Measurements from ENCODE around the gene MRPL49.

MRPL49 gene

DNA sequence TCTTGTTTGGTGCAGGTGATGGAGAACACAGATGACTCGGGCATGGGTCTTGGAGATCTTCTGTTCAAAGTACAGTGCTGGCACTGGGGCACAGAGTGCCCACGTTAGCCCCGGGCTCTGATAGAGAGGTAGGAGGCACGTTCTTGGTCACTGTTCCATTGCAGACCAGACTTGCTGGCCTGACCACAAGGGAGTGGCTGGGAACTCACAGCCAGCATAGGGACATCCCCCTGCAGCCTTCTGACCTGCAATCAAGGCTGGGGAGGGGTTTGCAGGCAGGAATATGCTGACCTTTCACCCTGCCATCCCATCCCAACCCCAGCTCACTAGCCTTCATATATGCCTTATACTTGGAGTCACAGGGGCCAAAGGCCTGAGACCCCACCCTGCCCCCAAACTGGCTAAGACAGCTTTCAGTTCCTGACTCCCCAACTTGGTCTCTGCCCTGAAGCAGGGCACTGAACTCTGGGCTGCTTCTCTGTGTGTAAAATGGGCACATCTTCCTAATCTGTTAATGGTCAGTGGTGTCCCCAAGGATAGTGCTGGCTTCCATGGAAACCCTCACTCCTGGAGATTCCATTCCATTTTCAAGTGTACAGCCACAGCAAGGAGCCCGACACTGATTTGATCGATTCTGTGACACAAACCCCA lies 4.6 kb downstream of the MRPL49 start:
- Histone ChIP-seq H3K36me3 (peaks cover 9% of the 10 kb centered on the region; the same call in 1 of the 2 replicates), H3K4me1 (no peaks in the 10 kb centered on the region), H3K27me3 (no peaks in the 10 kb centered on the region), H3K9me3 (no peaks in the 10 kb centered on the region), H3K4me3 (ENCODE audit: low read depth, low read length) (no peak overlapping the region)
- no peak for DNase-seq
- TF ChIP-seq, protein P1, sequence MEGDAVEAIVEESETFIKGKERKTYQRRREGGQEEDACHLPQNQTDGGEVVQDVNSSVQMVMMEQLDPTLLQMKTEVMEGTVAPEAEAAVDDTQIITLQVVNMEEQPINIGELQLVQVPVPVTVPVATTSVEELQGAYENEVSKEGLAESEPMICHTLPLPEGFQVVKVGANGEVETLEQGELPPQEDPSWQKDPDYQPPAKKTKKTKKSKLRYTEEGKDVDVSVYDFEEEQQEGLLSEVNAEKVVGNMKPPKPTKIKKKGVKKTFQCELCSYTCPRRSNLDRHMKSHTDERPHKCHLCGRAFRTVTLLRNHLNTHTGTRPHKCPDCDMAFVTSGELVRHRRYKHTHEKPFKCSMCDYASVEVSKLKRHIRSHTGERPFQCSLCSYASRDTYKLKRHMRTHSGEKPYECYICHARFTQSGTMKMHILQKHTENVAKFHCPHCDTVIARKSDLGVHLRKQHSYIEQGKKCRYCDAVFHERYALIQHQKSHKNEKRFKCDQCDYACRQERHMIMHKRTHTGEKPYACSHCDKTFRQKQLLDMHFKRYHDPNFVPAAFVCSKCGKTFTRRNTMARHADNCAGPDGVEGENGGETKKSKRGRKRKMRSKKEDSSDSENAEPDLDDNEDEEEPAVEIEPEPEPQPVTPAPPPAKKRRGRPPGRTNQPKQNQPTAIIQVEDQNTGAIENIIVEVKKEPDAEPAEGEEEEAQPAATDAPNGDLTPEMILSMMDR (IDR thresholded peaks at IDR 0.05; ENCODE audit: low read depth, low read length) = no peak

DNA sequence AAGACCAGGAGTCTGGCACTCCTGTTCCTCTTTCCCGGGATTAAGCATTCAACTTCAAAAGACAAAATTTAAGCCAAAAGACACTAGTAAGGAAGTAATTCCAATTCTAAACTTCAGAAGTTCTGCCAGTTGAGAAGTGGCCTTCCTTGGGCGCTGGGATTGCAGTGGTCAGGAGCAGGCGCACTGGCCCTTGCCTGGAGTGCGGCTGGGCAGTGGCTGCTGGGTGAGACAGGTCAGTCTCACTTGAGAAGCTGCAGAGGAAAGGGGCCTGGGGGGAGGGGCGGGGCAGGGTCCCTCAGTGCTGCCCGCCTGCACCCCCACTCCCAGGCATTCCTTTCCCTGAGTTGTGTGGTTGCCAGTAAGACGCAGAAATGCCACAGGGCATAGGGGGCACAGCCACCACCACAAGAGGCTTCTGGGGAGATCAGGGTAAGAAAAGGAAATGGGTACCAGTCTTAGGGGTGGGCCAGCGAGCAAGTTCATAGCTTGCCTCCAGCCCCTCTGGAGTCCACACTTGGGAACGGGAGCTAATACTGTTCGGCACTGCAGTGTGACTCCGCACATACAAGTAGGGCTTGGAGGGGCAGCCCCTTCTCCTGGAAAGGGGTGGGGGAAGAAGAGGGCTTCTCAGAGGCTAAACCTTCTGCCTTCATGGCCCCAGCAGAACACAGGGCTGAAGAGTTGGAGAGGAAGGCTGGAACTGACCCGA lies 5.5 kb downstream of the MRPL49 start:
- Histone ChIP-seq H3K36me3 (peaks cover 9% of the 10 kb centered on the region; the same call in 1 of the 2 replicates), H3K27me3 (no peaks in the 10 kb centered on the region), H3K9me3 (no peaks in the 10 kb centered on the region), H3K4me3 (ENCODE audit: low read depth, low read length) (no peak overlapping the region), H3K4me1 (no peaks in the 10 kb centered on the region)
- TF ChIP-seq, protein P1 (IDR thresholded peaks at IDR 0.05; ENCODE audit: low read depth, low read length) = no peak
- DNase-seq = no peak

DNA sequence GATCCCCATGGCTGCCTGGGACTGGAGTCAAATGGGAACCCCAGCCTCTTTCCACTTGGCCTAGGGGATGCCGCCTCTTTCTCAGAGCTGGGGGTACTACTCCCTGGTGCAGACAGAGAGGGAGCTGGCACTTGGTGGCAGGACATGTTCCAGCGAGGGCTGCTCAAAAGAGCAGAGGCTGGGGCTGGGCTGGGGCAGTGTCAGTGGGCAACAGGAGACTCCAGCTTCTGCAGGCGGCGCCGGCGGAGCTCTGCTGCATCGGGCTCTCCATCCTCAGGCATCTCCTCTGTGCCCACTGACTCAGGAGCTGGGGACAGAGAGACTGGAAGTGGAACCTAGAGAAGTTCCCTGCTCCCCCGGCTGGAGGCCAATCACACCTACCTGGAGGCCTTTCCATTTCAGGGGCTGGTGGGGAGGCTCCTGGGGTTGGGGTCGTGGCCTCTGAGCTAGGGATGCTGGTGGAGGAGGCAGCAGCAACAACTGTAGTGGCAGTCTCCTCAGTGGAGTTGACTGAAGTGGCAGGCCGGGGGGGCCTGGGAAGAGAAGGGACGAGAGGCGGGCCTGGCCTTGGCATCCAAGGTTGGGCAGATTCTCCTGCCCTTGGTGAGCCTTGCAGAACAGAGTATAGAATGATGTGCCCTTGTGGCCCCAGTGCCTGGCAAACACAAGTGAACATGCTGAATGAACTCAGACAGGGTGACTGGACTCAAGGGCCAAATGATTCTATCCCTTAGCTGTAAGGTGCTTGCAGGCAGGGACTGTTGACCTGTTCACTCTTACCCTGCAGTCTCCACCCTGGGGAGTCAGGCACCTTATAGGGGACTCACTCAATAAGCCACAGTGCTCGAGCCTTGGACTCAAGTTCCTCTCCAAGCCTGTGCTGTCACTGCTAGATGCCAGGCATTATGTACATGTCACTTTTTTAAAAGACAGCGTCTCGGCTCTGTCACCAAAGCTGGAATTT lies 6.3 kb downstream of the MRPL49 start:
- Histone ChIP-seq H3K36me3 (peaks cover 9% of the 10 kb centered on the region; the same call in 1 of the 2 replicates), H3K4me1 (no peaks in the 10 kb centered on the region), H3K9me3 (no peaks in the 10 kb centered on the region), H3K4me3 (ENCODE audit: low read depth, low read length) (no peak overlapping the region), H3K27me3 (no peaks in the 10 kb centered on the region)
- TF ChIP-seq, protein P1 (IDR thresholded peaks at IDR 0.05; ENCODE audit: low read depth, low read length) = no peak
- no peak for DNase-seq

DNA sequence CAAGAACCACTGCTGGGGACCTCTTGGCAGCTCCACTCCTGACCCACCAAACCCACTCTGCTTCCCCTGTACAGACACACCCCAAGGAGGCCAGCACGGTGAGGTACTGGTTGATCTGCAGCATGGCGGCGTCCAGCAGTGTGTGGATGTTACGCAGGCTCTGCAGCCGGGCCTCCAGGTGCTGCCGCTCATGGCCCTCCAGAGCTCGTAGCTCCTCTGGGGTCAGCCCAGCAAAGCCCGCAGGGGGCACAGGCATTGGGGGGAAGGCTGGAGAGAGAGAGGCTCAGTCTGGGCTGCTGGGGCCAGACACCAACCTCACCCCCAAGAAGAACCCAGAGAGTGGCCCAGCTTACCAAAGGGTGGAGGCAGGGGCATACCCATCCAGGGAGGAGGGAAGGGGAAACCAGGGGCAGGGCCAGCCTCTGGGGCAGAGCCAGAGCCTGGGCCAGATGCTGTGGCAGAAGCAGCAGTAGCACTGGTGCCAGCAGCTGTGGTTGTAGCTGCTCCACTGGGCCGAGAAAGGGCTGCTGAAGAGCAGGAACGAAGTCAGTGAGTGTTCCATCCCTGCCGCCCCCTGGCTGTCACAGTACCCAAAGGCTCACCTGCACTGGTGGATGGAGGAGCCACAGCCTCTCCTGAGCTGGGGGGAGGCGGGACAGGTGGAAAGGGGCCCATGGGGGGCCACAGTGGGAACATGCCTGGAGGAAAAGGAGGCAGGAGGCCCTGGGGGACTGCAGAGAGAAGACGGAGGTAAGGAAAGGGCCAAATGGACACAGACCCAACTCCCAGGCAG lies 7.7 kb downstream of the MRPL49 start:
- no peaks in the 10 kb centered on the region for H3K9me3 ChIP-seq
- H3K4me3 ChIP-seq (ENCODE audit: low read depth, low read length) = no peak overlapping the region
- no peak for DNase-seq
- H3K36me3 ChIP-seq = peaks cover 9% of the 10 kb centered on the region; the same call in 1 of the 2 replicates
- no peaks in the 10 kb centered on the region for H3K4me1 ChIP-seq
- no peaks in the 10 kb centered on the region for H3K27me3 ChIP-seq
- TF ChIP-seq, protein P1 (IDR thresholded peaks at IDR 0.05; ENCODE audit: low read depth, low read length) = no peak

DNA sequence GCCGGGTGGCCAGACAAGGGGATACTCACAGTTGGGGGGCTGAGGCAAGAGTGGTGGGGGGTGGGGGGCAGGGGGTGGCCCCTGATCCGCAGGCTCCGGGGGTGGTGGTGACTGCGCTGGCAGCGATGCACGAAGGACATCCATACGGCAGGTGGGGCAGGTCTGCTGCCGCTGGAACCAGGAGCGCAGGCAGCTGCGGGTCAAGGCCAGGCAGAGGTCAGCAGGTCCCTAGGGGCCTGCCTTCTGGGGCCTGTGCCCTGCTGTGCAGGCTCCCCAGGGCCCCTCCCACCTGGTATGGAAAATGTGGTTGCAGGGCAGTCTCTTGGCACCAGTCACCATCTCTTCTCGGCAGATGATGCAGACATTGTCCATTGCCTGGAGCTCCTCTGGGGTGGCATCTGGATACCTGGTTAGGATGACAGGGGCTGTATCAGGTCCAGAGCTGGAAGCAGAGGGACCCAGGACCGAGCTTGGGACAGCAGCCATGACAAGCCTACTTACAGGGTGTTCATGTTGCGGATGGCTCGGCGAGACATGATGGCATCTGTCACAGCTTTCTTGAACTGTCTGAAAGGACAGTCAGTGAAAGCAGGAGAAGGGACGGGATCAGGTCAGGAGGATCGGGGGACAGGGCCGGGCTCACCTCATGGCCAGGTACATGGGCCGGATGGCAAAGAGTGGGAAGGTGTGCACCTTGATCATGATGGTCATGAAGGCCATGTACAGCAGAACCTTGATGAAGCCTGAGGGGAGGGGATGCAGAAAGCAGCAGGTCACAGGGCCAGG lies 8.7 kb downstream of the MRPL49 start:
- H3K9me3 ChIP-seq = no peaks in the 10 kb centered on the region
- H3K36me3 ChIP-seq = peaks cover 9% of the 10 kb centered on the region; the same call in 1 of the 2 replicates
- TF ChIP-seq, protein P1 (IDR thresholded peaks at IDR 0.05; ENCODE audit: low read depth, low read length) = no peak
- H3K4me1 ChIP-seq = no peaks in the 10 kb centered on the region
- no peaks in the 10 kb centered on the region for H3K27me3 ChIP-seq
- H3K4me3 ChIP-seq (ENCODE audit: low read depth, low read length) = no peak overlapping the region
- no peak for DNase-seq

Measured in BE2C (cell line).